HG03571 (cell line): Measurements from ENCODE around the gene LRRTM1.

Experiments
- ATAC-seq: cut with Tn5 transposase; IDR thresholded peaks from one replicate; pipeline ENCODE4 v1.9.1; 2021; ENCODE audit not compliant: unreplicated experiment

The LRRTM1 gene

GRCh38 chr2:80303006-80303908, 1.3 kb downstream of the LRRTM1 start:
- ATAC-seq = no peak

DNA sequence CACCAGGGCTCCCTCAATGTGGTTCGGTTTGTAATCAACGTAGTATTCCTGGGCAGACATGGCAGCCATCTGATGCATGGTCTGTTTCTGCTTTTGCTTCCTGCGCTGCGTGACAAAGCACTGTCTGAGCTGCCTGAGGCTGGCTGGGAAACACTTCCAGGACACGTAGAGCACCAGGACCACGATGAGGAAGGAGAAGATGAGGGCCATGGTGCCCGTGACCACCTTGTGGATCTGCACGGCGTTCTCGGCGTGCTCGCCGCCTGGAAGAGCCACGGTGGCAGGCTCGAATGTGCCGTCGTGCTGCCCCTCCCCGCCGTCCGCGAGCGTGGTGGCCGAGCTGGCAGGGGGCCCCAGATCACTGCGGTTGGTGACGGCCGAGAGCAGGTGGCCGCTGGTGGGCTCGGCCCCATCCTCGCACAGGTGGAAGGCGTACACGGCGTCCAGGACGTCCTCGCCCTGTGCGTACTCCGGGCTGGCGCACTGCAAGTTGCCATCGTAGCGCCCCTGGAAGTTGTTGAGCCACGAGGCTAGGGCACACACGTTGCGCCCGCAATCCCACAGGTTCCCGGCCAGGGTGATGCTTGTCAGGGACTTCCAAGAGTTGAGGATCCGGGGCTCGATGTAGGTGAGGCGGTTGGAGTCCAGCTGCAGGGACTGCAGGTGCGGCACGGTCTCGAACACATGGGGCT, 2.1 kb downstream of the LRRTM1 start:
- no peak for ATAC-seq

DNA sequence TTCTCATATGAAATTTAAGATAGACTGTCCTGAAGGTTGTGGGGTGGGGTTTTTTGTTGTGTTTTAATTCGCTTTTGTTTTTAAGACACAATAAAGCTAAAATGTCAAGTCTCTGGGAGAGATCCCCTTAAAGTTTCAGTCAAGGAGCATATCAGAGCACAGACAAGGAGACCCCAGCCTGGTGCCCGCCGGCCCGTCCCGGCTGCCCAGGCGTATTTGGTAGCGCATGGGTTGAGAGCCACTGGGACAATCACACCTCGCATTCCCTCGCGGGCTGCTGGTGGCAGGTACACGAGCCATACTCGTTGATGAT, 2.6 kb downstream of the LRRTM1 start:
- ATAC-seq = no peak

DNA sequence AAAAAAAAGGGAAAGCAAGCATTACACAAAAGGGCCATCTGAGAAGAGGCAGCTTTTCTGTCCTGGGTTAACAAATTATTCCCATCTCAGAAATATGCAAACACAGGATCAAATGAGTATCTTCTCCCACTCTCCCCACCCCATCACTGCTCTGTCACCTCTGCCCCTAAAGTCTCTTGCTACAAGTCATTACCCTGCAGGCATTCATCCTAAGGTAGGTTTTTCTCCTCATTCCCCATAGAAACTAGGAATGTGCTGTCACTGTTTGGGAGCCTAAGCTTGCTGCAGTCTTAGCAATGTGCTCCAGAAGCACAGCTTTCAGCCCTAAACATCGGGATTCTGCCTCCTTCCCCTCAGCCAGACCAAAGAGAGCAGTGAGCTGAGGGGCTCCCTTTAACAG, 3.6 kb downstream of the LRRTM1 start:
- ATAC-seq = no peak

DNA sequence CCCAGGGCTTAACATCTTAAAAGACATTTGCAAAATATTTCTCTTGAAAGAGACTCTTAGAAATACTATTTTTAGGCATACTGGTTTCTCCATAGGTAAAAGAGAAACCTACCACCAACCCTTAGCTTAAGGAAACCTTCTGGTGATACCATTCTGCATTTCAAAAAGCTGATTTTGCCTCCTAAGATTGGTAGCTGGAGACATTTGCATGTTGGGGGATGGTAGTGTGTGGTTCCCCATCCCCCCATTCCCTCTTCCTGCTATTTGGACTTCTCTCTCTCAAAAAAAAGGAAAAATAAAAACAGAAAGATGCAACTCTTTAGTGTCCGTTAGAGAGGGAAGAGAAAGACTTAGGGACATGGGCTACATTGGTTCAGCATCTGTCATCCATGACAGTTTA, 4.2 kb downstream of the LRRTM1 start:
- no peak for ATAC-seq

GRCh38 chr2:80299661-80300060, 4.9 kb downstream of the LRRTM1 start:
- no peak for ATAC-seq

- ATAC-seq = no peak
Measured at GRCh38 chr2:80298954-80299353, 5.6 kb downstream of the LRRTM1 start.

GRCh38 chr2:80293039-80293438, 11.5 kb downstream of the LRRTM1 start:
- no peak for ATAC-seq

GRCh38 chr2:80292474-80292873, 12.1 kb downstream of the LRRTM1 start:
- no peak for ATAC-seq

DNA sequence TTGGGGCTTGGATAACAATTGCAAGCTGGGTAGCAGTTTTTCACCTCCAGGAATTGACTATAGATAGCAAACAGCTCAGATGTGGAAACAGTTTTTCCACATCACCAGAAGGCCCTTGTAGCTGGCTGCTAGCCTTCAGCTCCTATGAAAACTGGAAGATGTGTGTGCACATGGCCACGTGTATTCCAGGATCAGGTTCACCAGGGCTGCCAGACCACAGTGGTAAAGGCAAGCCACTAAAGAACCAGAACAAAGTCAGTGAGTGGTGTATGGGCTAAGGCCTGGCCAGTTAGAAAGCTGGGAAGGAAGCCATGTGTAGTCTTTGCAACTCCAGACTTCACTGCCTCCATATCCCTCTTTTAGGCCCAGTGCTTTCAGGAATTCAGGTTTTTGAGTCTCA, 12.9 kb downstream of the LRRTM1 start:
- ATAC-seq = no peak

DNA sequence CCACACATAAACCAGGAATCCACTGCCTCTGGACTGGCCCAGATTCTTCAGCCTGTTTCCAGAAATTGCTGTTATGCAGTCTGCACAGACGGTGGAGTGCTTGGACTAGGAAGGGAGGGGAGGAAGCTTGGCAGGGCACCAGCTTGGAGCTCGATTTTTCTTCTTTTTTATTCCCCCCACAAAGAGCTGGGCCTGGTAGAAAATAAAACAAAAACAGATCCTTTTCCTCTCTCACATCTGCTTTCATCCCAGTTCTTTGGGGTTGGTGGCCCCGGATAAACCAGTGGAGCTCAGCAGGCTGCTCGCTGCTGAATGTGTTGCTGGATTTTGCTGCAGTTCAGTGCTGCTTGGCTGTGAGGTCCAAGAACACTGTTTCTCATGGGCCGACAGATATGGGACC, 16.0 kb downstream of the LRRTM1 start:
- no peak for ATAC-seq

DNA sequence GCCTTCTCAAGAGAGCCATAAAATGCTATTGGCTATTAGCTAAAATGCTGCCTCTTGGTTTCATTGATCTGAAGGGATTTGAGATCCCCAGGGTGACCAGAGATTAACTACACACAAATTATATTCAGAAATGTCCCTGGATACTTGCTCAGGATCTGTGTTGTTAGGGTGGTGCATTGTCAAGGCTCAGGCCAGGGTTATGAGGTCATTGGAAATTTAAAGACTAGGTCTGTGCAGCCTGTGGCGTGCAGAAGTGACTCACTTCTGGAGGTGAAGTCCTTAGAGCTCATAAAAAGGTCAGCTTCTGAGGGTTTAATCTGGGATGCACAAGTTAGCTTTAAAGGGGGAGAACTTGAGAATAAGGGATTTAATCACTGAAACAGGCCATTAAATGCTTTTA, 23.5 kb downstream of the LRRTM1 start:
- ATAC-seq = no peak

DNA sequence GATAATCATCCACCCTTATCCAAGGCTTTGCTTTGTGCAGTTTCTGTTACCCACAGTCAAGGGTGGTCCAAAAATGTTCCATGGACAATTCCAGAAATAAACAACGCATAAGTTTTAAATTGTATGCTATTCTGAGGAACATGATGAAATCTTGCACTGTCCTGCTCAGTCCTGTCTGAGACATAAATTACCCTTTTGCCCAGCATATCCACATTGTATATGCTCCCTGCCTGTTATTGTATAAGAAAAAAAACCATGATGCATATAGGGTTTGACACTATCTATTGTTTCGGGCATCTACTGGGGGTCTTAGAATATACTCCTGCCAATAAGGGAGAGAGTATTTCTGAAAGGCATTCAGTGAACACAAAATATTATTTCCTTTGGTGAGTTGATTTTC, 24.0 kb downstream of the LRRTM1 start:
- ATAC-seq = no peak

- no peak for ATAC-seq
Measured at GRCh38 chr2:80269806-80270205, 34.7 kb downstream of the LRRTM1 start.

GRCh38 chr2:80266231-80266630, 38.3 kb downstream of the LRRTM1 start:
- ATAC-seq = no peak

DNA sequence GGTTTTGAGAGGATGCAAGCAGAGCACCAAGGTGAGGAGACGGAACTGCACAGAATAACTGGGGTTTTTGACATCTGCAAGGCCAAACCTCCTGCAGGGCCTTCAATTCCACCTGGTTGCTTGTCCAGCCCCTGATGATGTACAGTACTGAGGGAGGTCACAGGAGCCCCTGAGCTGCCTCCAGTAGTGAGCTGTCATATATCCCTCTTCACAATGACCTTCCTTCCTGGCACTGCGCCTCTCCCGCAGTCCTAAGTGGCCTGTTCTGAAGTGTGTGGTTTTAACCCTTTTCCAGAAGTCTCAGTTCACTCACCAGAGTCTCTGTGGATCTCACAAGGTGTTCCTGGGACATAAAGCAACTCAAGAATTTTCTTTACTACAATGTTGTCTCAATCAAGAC, 45.3 kb downstream of the LRRTM1 start:
- no peak for ATAC-seq

DNA sequence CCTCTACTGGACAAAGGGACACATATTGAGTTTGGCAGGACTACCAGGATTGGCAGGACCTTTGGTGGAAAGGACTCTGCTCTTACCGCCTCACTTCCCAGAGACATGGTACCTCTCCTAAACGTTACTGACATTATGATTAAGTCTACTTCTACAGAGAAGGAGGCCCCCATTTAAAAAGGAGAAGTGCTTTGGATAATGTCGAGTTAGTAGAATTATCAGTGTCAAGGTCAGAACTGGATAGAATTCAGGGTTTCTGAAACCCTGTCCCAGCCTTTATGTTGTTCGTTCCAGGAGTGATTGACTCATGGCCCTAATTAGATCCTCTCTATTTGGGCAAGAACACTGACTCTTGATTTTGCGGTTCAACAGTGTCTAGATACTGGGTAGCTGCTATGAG, 45.8 kb downstream of the LRRTM1 start:
- ATAC-seq = no peak

DNA sequence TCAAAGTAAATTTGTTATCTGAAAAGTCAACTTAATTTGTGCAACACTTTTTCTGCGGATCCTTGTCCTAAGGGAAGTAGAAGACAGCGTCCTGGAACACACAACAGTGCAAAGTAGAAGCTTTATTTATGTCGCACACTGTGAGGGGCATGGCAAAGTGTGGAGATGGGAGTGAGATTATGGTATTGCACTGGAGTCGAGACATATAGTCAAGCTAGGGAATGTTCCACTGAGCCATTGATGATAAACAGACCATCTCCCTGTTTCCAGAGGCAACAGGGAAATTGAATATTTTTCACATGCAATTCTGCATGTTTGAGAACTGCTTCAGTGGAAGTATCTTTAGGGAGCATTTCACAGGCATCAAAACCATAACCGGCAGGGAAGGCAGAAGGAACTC, 46.2 kb downstream of the LRRTM1 start:
- ATAC-seq = no peak

GRCh38 chr2:80257450-80257849, 47.1 kb downstream of the LRRTM1 start:
- no peak for ATAC-seq

GRCh38 chr2:80256782-80257167, 47.8 kb downstream of the LRRTM1 start:
- no peak for ATAC-seq

DNA sequence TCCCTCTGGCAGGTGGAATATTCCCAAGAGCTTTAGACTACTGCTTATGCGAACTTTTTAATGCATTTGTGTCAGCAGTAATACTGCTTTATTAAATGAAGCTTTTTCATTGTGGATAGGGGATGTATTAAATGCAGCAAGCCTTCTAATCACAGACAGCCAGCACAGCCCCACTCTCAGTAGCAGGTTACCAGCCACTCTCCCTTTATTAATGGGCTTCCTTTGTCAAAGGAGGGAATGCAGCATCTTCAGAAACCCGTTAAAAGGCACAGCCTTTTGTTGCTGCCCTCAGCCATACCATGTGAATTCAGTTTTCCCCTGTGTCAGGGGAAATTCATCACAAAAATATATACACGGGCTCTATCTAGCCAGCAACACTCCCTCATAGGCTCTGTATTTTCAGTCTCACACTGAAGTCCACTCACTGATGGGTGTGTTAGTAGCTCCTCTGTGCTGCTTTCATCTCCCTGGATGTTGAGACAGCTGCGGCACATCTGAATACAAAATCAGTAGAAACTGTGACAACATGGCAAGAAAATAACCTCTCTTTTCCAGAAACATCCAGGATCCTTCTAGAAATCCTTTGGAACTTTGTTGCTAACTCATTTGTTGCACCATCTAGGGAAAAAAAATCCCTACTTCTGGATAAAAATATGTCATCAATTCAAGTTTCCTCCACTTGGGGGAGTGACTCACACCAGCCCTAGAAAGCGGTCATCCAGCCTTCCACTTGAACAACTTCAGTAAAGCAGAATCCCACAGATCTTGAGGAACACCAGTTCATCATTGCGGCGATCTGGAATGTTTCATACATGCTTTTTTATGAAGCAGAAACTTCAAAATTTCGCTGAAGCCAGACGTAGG, 48.4 kb downstream of the LRRTM1 start:
- no peak for ATAC-seq
